Ovary (tissue), 3 donors: ENCODE data around the gene PCF11.

Experiments used
- CTCF ChIP-seq, 3 donors: fragments of 450-650 bp in 2 of 3; fragments of 200-600 bp in 1 of 3; IDR thresholded peaks; one replicate each; pipeline versions ENCODE4 v1.5.1 to v1.8.0; 2016 to 2022; ENCODE audit warnings: antibody characterized with exemption in 3 of 3, mild to moderate bottlenecking in 1 of 3
- EP300 ChIP-seq: sonication (generic); formaldehyde crosslinking; IDR thresholded peaks from one replicate; pipeline ENCODE4 v1.6.1; 2017; ENCODE audit warnings: antibody characterized with exemption
- POLR2A ChIP-seq: fragments of 450-650 bp; IDR thresholded peaks from one replicate; pipeline ENCODE4 v1.6.1; 2017; ENCODE audit warnings: antibody characterized with exemption, mild to moderate bottlenecking, moderate library complexity
- donor health status: DM: no; HTN: no; CAD: no.

- TF ChIP-seq POLR2A (no peak), CTCF (IDR thresholded peaks at IDR 0.05) (no peak), EP300 (no peak)
These were observed 34.2 kb upstream of the PCF11 start for GRCh38 chr11:83122766-83123165.
